Retinal pigment epithelial cell (primary cell): Measurements from ENCODE around the gene PCK2.
A peak's percentile ranks its signal among the peaks of the same experiment; 100 is the strongest.

Experiments
- DNase-seq: peaks from one replicate; pipeline ENCODE4 v3.0.0-alpha.2; 2010; ENCODE audit warnings: low read depth
- H3K4me3 ChIP-seq: 2 replicates; pipeline ENCODE4 v1.5.1; 2011; ENCODE audit warnings: mild to moderate bottlenecking, low read length, control low read depth, moderate library complexity
- CTCF ChIP-seq: conservative IDR thresholded peaks from 2 replicates; pipeline ENCODE4 v1.5.1; 2011; ENCODE audit warnings: low read depth, low read length, control low read depth, inconsistent platforms

The PCK2 gene

GRCh38 chr14:24143511-24143910, 49.4 kb downstream of the PCK2 start:
- no peak for TF ChIP-seq CTCF
- no peak for DNase-seq
- no peak overlapping the region for H3K4me3 ChIP-seq

GRCh38 chr14:24144451-24144850, 50.3 kb downstream of the PCK2 start:
- no peak overlapping the region for H3K4me3 ChIP-seq
- TF ChIP-seq CTCF: no peak
- no peak for DNase-seq

- H3K4me3 ChIP-seq: no peak overlapping the region
- DNase-seq: no peak
- no peak for TF ChIP-seq CTCF
These were observed 51.1 kb downstream of the PCK2 start for GRCh38 chr14:24145219-24145618.

GRCh38 chr14:24145690-24146452, 51.8 kb downstream of the PCK2 start:
- peak overlapping the region; percentile 95 for H3K4me3 ChIP-seq
- DNase-seq: no peak
- no peak for TF ChIP-seq CTCF

- H3K4me3 ChIP-seq: peak within 1 kb of the TSS; percentile 95
- TF ChIP-seq CTCF: no peak
- DNase-seq: peak; percentile 95
These were observed 52.4 kb downstream of the PCK2 start, which contains the start of gene PSME2 for GRCh38 chr14:24146453-24146977. Gene PSME2 (minus strand): TSS chr14:24146610. CDS start chr14:24146581, 29 bp downstream.

- H3K4me3 ChIP-seq: peak within 1 kb of the TSS; percentile 95
- TF ChIP-seq CTCF: no peak
- DNase-seq: peak; percentile 94
These were observed 53.1 kb downstream of the PCK2 start, which contains the start of gene RNF31 for GRCh38 chr14:24146978-24147760. Gene RNF31 (plus strand): TSS chr14:24147498. CDS start chr14:24147699, 201 bp downstream.
